ENCODE results near the gene BRIP1. TPM values are rescaled to one million over a fixed set of nuclear protein-coding genes. Genes with fewer than 3 reads are reported as not detected.
"Not testable (repeated sequence)": the region's sequence is repeated elsewhere in the genome, so short reads cannot be mapped to it uniquely, and the experiment has no call there.

BRIP1 gene
- total RNA-seq, 1 donor from 2014 or later = 5.2 TPM

DNA sequence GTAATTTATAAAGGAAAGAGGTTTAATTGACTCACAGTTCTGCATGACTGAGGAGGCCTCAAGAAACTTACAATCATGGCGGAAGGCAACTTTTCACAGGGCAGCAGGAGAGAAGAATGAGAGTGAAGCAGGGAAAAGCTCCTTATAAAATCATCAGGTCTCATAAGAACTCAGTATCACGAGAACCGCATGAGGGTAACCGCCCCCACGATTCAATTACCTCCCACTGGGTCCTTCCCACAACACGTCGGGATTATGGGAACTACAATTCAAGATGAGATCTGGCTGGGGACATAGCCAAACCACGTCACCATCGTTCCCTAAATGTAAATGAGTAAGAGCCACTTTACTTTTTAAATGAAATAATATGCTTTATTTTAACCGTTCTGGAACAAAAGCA, 182.4 kb downstream of the BRIP1 start:
- Histone ChIP-seq H3K4me3 (ENCODE audit: low read depth, low read length) (no peak overlapping the region), H3K36me3 (ENCODE audit: control insufficient read depth, insufficient read depth, low read length) (no peaks in the 10 kb centered on the region), H3K27me3 (ENCODE audit: control insufficient read depth, insufficient read depth, low read length) (no peaks in the 10 kb centered on the region)
- no peak for DNase-seq (ENCODE audit: low read depth)
- TF ChIP-seq, protein P1, sequence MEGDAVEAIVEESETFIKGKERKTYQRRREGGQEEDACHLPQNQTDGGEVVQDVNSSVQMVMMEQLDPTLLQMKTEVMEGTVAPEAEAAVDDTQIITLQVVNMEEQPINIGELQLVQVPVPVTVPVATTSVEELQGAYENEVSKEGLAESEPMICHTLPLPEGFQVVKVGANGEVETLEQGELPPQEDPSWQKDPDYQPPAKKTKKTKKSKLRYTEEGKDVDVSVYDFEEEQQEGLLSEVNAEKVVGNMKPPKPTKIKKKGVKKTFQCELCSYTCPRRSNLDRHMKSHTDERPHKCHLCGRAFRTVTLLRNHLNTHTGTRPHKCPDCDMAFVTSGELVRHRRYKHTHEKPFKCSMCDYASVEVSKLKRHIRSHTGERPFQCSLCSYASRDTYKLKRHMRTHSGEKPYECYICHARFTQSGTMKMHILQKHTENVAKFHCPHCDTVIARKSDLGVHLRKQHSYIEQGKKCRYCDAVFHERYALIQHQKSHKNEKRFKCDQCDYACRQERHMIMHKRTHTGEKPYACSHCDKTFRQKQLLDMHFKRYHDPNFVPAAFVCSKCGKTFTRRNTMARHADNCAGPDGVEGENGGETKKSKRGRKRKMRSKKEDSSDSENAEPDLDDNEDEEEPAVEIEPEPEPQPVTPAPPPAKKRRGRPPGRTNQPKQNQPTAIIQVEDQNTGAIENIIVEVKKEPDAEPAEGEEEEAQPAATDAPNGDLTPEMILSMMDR (IDR thresholded peaks at IDR 0.05; ENCODE audit: insufficient read depth, low read length, poor library complexity, severe bottlenecking) = no peak

DNA sequence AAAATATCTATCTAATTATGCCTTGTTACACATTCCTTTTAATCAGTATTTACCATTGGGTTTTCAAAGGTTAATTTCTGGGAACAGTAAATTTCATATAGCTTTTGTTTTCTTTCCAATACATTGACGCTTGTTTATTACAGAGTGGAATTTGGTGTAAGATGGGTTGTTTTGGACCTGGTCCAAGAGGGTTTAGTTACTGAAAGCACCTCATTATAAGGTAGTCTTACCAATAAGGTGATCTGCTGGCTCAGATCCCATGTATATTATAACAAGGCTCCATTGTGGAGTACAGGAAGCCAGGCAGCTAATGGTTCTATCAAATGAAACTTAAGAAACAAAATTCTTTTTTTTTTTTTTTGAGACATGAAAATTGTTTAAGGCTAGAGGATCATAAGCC, 185.0 kb downstream of the BRIP1 start:
- Histone ChIP-seq H3K36me3 (ENCODE audit: control insufficient read depth, insufficient read depth, low read length) (no peaks in the 10 kb centered on the region), H3K27me3 (ENCODE audit: control insufficient read depth, insufficient read depth, low read length) (no peaks in the 10 kb centered on the region), H3K4me3 (ENCODE audit: low read depth, low read length) (no peak overlapping the region)
- DNase-seq (ENCODE audit: low read depth) = no peak
- TF ChIP-seq, protein P1 (IDR thresholded peaks at IDR 0.05; ENCODE audit: insufficient read depth, low read length, poor library complexity, severe bottlenecking) = no peak

DNA sequence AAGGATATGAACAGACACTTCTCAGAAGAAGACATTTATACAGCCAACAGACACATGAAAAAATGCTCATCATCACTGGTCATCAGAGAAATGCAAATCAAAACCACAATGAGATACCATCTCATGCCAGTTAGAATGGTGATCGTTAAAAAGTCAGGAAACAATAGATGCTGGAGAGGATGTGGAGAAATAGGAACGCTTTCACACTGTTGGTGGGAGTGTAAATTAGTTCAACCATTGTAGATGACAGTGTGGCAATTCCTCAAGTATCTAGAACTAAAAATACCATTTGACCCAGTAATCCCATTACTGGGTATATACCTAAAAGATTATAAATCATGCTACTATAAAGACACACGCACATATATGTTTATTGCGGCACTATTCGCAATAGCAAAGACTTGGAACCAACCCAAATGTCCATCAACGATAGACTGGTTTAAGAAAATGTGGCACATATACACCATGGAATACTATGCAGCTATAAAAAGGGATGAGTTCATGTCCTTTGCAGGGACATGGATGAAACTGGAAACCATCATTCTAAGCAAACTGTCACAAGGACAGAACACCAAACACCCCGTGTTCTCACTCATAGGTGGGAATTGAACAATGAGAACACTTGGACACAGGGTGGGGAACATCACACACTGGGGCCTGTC, 186.0 kb downstream of the BRIP1 start:
- DNase-seq (ENCODE audit: low read depth) = not testable (repeated sequence)

GRCh38 chr17:61676522-61676921, 186.8 kb downstream of the BRIP1 start:
- H3K27me3 ChIP-seq (ENCODE audit: control insufficient read depth, insufficient read depth, low read length); H3K36me3 ChIP-seq (ENCODE audit: control insufficient read depth, insufficient read depth, low read length); H3K4me3 ChIP-seq (ENCODE audit: low read depth, low read length); DNase-seq (ENCODE audit: low read depth): not testable (repeated sequence)

More for the DNA sequence above, 186.0 kb downstream of the BRIP1 start:
- not testable (repeated sequence) for H3K36me3 ChIP-seq (ENCODE audit: control insufficient read depth, insufficient read depth, low read length); H3K27me3 ChIP-seq (ENCODE audit: control insufficient read depth, insufficient read depth, low read length); H3K4me3 ChIP-seq (ENCODE audit: low read depth, low read length)

DNA sequence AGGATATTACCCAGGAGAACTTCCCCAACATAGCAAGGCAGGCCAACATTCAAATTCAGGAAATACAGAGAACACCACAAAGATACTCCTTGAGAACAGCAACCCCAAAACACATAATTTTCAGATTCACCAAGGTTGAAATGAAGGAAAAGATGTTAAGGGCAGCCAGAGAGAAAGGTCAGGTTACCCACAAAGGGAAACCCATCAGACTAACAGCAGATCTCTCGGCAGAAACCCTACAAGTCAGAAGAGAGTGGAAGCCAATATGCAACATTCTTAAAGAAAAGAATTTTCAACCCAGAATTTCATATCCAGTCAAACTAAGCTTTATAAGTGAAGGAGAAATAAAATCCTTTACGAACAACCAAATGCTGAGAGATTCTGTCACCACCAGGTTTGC, 188.7 kb downstream of the BRIP1 start:
- not testable (repeated sequence) for H3K4me3 ChIP-seq (ENCODE audit: low read depth, low read length); H3K27me3 ChIP-seq (ENCODE audit: control insufficient read depth, insufficient read depth, low read length); H3K36me3 ChIP-seq (ENCODE audit: control insufficient read depth, insufficient read depth, low read length); DNase-seq (ENCODE audit: low read depth)

- H3K27me3 ChIP-seq (ENCODE audit: control insufficient read depth, insufficient read depth, low read length); DNase-seq (ENCODE audit: low read depth); H3K4me3 ChIP-seq (ENCODE audit: low read depth, low read length); H3K36me3 ChIP-seq (ENCODE audit: control insufficient read depth, insufficient read depth, low read length): not testable (repeated sequence)
Observed at GRCh38 chr17:61673019-61673897, 190.1 kb downstream of the BRIP1 start.

DNA sequence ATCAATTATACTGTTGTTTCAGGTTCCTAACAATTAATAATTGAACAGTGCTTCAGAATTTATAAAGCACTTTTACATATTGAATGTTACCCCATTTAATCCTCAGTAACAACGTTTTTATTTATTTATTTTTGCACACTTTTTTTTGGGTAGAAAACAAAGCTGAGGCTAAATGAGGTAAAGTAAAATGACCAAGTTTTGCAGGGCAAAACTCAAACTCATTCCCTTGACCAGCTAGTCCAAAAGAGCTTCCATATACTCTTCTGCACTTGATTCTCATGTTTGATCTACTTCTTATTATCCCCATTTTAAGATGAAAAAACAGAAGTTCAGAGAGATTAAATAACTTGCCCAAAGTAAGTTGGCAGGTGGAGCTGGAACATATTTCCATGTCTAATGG, 191.2 kb downstream of the BRIP1 start:
- Histone ChIP-seq H3K4me3 (ENCODE audit: low read depth, low read length) (no peak overlapping the region), H3K36me3 (ENCODE audit: control insufficient read depth, insufficient read depth, low read length) (no peaks in the 10 kb centered on the region), H3K27me3 (ENCODE audit: control insufficient read depth, insufficient read depth, low read length) (no peaks in the 10 kb centered on the region)
- TF ChIP-seq, protein P1 (IDR thresholded peaks at IDR 0.05; ENCODE audit: insufficient read depth, low read length, poor library complexity, severe bottlenecking) = no peak
- no peak for DNase-seq (ENCODE audit: low read depth)

DNA sequence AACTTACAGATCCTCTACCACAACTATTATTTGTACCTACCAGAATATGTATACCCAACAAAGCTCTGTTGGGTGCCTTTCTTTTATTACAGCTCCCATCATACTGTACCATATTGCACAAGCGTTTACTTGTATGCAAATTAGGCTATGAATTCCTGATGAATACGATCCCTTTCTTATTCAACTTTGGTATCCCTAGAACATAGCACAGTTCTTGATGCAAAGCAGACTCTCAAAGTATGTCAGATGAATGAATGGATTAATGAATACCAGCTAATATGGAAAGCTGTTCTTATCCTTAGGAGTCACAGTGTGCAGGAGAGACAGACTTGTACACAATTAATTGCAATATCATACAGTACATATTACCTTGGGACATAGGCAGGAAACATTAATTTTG, 192.6 kb downstream of the BRIP1 start:
- TF ChIP-seq, protein P1 (IDR thresholded peaks at IDR 0.05; ENCODE audit: insufficient read depth, low read length, poor library complexity, severe bottlenecking) = no peak
- Histone ChIP-seq H3K4me3 (ENCODE audit: low read depth, low read length) (no peak overlapping the region), H3K36me3 (ENCODE audit: control insufficient read depth, insufficient read depth, low read length) (no peaks in the 10 kb centered on the region), H3K27me3 (ENCODE audit: control insufficient read depth, insufficient read depth, low read length) (no peaks in the 10 kb centered on the region)
- DNase-seq (ENCODE audit: low read depth) = no peak
